Omental fat pad (tissue), 4 donors: ENCODE measurements around the gene NDRG3. TPM values are rescaled to one million over a fixed set of nuclear protein-coding genes. Genes with fewer than 3 reads are reported as not detected.

Experiments
- ATAC-seq: fragments of 150-250 bp; one replicate; pipeline ENCODE4 v1.9.1; 2016; ENCODE audit warnings: mild to moderate bottlenecking, moderate library complexity; ENCODE audit not compliant: low FRiP score
- DNase-seq: peaks from one replicate; pipeline ENCODE4 v3.0.0-alpha.2; 2019; ENCODE audit warnings: low spot score
- CTCF ChIP-seq, 3 donors: fragments of 450-650 bp; IDR thresholded peaks; one replicate each; pipeline ENCODE4 v1.5.1; 2016 to 2017; ENCODE audit warnings: antibody characterized with exemption in 3 of 3, mild to moderate bottlenecking in 3 of 3, moderate library complexity in 2 of 3
- total RNA-seq, 4 donors: library from RNA; depleted of rRNA; stranded (reverse); fragments of >200 nt; gene quantifications; one replicate each; pipeline ENCODE4 v1.1.0, GENCODE V29; 2016

NDRG3 gene
- total RNA-seq = 10 to 100 TPM in 3 of 4 donors, 1 to 10 TPM in 1; 9.5 to 16.4 (median 14.3) TPM

DNA sequence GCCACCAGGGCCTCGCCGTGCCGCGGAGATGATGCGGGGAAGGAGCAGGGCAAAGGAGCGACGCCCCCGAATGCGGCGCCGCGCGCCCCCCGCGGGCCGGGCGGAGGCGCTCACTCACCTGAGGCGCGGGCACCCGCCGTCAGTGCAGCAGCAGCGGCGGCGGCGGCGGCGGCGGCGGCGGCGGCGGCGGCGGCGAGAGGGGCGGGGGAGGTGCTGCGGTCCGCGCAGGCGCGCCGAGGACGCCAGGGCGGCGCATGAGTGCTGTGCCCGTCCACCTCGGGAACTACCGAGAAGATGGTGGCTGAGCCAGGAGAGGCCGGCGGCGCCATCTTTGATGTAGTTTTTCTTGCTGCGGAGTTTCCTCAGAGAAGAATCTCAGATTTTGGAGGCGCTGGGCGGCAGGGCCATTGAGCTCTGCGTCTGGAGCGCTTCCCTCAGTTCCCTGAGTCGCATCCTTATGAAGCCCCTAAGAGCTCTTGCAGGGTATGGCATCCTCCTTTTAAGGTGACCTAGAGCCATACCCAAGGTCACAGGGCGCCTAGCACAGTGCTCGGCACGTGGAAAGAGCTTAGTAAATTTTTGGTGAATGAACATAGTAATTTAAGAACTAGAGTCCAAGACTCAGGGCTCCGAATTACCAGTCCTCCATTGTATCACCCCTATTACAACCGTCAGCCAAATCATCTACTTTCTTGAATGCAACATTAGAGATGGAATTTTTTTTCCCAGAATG, at the start of gene NDRG3:
Gene NDRG3 (minus strand): TSS at position 164 of the 733 bp plus-strand sequence. CDS start 24,355 bp downstream, outside the sequence.
- no peak for TF ChIP-seq CTCF (IDR thresholded peaks at IDR 0.05)
- peak; percentile 99 for ATAC-seq
- DNase-seq = peak; percentile 68

GRCh38 chr20:36794116-36794474, 48.2 kb upstream of the NDRG3 start:
- ATAC-seq (no peak), DNase-seq (no peak)
- TF ChIP-seq CTCF (IDR thresholded peaks at IDR 0.05) = no peak

DNA sequence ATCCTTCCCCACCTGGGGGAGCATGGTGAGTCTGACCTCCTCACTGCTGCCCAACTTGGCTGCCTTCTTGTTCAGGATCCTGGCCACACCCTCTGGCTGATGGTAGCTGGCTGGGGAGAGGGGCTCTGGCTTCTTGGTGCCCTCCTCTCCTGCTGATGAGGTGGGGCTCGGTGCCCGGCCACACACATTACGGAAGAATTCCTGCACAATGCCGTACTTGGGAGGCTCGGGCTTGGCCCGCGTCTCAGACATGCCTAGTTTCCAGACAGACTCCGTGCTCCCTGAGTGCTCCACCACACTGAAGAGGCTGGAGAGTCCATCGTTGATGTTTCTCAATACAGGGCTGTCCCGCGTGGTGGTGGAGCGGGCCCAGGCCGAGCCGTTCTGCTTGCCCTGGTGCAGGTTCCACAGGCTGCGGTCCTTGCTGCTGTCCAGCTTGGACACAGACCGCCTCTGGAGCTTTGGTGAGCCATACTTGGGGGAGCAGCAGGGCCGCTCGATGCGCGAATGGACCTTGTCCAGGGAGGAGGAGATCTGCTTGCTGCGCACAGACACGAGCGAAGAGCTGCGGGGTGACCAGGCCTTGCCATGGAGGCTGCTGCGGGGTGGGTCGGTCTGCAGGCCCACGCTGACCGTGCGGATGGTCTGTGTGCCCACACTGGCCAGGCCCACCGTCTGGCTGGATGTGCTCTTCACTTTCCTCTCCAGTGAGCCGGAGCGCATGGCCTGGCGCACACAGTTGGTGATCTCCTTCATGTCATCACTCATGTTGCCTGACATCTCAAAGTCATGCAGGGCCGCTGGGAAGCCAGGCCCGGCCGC, 47.6 kb upstream of the NDRG3 start:
- no peak for TF ChIP-seq CTCF (IDR thresholded peaks at IDR 0.05)
- DNase-seq (no peak), ATAC-seq (no peak)

DNA sequence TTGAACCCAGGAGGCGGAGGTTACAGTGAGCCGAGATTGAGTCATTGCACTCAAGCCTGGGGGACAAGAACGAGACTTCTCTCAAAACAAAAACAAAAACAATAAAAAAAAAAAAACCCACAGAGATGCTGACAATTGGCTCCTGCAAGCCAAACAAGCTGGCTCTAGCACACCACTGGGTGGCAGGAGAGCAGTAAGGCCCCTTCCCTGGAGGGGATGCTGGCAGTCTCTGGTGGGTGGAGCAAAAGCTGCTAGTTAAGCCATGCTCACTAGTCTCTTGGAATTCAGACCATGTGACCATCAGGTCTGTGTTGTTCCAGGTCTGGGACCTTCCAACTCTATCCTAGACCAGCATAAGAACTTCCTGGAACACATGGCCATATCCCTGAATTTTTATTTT, 46.5 kb upstream of the NDRG3 start:
- ATAC-seq (no peak), DNase-seq (no peak)
- no peak for TF ChIP-seq CTCF (IDR thresholded peaks at IDR 0.05)

DNA sequence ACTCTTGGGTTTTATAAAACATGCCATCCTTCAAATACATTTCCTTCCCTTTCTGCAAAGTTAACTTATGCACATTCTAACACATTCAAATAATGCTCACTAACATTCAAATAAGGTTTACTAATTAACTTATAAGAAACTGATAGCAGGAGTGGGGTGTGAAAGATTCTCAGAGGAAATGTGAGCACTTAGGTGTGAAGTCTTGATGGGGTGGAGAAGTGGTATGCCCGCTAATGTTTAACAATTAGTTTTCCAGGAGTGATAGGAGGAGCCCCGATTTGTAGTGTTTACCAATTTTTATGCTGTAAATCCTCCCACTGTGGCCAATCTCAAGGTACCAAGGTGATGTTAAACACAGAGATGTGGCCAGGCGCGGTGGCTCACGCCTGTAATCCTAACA, 46.0 kb upstream of the NDRG3 start:
- TF ChIP-seq CTCF (IDR thresholded peaks at IDR 0.05) = no peak
- ATAC-seq (no peak), DNase-seq (no peak)

DNA sequence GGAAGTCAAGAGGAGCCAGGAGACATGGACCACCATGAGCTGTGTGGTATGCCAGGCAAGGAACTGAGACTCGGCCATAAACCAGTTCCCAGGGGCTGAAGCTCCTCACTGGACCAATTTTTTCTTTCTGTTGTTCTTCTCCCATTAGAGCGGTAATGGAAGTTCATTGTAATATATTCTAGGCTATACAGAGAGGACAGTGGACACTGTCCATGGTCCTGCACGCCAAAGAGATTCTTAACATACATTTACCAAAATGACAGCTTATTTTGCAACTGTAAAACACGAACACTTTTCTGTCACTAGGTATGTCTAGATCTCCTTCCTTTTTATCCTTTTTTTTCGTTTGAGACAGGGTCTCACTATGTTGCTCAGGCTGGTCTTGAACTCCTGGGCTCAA, 40.8 kb upstream of the NDRG3 start:
- no peak for ATAC-seq
- no peak for DNase-seq
- no peak for TF ChIP-seq CTCF (IDR thresholded peaks at IDR 0.05)
